Endometrium (tissue), 2 donors: ENCODE results near the gene CPA4.

Source experiments
- FAIRE-seq: peaks from 2 replicates; lab custom pipeline; 2012; peaks lifted over from hg19 to GRCh38; lab: Jason Lieb, UNC
- donor health status: control.
- donor health status: control.

The CPA4 gene

DNA sequence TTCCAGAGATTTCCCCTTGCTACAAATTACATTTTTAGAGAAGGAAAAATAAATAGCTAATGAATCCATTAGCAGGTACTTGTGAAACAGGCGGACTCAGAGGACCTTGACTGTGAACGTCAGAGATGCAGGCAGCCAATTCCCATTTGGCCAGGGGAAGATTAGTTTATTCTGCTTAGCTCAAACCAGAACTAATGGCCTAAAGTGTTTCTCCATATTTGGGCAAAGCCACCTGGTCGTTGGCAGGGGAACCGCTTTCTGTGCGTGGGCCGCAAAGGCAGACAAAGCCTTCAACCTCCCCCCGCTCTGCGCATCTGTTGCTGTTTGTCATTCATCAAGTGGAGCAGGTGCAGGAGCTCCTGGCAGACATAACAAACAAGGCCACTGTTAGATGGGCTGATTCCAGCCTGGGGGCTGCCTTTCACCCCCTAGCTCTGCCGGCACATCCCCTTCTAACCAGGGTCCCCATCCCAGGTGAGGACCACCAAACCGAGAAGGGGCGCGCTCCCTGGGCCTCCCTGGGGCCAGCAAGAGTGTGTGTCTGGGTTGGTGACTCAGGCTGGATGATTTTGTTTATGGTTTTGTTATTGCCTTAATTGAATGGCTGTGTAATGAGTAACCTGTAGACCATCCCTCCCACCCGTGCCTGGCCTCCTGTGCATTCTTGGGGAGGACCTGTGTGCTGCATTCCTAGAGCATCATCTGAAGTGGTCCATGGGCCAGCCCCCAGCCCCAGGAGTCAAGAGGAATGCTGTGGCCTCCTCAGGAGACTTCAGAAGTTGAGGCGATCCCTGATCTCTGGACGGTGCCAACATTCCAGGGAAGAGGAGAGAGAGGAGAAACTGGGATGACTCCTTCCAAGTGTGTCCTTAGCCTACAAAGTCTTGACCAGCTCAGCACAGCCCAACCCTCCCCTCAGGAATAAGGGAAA is 72.8 kb downstream of the CPA4 start:
- no peak for FAIRE-seq

DNA sequence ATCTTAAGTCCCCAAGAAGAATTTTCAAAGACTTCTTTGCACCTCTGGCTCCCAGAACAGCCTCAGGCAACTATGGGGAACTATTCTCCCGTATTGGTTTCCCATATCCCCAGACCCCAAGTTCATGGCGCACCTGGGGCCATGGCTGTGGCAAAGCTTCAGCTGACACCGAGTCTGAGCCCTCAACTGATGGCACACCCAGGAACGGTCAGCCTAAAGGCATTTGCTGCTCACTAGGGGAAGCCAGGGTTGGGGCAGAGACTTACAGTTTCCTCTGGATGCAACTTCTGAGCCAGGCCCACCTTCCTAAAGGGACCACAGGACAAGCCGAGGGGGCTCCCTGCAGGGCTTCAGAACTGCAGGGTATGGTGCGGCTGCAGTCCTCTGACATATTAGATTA is 73.6 kb downstream of the CPA4 start:
- FAIRE-seq: no peak

DNA sequence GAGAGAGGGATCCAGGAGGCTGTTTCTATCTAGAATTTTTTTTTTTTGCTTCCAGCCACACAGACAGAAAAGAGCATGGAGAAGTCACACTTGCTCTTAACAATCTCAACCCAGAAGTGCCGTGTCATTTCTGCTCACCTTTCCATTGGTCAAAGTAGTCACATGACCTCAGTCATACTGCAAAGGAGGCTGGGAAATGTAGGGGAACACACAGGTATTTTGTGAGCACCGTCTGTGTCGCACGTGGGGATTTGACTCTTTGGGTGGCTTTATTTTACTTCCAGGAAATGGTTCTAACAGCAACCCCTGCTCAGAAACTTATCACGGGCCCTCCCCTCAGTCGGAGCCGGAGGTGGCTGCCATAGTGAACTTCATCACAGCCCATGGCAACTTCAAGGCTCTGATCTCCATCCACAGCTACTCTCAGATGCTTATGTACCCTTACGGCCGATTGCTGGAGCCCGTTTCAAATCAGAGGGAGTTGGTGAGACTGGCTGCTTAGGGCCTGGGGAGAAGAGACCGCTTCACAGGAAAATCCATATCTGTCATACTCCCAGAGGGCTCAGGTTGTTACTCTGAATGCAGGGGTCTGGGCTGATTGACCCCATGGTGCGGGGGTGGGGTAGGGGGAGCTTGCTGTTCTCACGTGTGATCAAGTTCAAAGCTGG is 74.3 kb downstream of the CPA4 start:
- FAIRE-seq: no peak

DNA sequence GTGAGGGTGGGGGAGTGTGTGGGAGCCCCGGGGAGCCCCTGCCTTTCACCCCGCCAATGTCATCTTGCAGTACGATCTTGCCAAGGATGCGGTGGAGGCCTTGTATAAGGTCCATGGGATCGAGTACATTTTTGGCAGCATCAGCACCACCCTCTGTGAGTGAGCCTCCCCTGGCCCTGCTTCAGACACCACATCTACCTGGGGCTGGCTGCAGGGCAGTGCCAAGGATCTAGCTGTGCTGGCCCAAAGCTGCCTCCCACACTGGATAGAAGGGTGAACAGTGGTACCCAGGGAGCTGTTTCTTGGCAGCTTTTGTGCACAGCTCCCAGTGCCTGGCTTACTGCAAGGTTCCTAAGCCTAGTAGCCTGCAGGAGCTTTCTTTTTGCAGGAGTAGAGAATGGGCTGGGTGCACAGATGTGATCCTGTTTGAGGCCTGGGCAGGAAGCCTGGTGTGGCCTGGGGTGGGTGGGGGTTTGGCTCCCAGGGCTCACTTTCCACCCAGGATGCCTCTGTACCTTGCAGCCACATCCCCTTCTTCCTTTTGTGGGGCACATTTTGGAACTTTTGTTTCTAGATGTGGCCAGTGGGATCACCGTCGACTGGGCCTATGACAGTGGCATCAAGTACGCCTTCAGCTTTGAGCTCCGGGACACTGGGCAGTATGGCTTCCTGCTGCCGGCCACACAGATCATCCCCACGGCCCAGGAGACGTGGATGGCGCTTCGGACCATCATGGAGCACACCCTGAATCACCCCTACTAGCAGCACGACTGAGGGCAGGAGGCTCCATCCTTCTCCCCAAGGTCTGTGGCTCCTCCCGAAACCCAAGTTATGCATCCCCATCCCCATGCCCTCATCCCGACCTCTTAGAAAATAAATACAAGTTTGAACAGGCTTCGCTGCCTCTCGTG is 75.1 kb downstream of the CPA4 start:
- no peak for FAIRE-seq

DNA sequence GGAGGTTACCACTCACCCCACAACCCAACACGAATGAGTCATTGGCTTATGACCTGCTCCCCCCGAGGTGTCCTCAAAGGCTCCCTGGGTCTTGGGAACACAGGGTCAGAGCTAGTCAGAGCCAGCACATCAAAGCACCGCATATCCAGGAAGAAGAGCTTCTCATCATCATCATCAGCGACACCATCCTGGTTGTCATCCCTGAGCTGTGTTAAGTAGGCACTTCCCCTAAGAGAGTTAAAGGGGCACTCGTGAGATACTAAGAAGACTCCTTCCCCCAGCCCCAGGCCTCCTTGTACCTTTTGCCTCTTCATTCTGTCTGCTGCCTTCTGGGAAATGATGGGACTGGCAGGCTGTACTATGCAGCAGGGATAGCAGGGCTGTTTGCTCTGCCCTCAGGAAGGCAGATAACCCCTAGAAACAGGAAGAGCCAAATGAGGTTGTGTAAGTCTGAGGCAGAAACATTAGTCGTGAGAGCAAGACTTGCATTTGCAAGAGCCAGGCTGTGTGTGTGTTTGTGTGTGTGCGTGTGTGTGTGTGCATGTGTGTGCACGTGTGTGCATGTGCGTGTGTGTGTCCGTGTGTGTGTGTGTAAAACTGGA is 76.2 kb downstream of the CPA4 start:
- FAIRE-seq: no peak

DNA sequence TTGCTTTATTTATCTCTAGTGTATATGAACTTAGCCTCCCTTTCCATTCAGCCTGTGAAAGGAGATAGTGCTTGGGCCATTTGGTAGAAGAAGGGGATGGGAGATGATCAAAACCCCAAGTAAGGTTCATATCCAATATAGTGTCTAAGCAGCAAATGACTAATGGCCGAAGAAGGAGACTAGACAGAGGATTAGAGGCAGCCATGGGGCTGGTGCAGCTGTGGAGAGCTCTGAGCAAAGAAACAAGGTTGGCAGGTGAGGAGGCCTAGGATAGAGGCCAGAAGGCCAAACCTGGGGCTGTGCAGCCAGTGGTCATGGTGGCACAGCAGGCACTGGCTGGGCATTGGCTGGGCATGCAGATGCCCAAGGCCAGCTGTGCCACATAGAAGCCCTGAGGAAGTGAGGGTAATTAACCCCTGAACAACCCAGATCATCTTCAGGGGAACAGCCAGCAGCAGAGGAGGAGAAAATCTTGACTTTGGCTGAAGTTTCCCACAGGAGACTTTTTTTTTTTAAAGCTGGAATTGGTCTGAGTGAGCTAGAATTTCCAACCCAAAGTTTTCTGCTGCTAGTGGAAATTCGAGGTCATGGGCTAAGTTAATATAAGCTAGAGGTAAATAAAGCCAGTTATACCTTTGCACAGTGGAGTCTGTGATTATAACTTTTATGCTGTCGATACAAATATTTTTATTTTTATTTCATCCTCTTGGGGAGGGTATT is 77.0 kb downstream of the CPA4 start:
- FAIRE-seq: no peak

DNA sequence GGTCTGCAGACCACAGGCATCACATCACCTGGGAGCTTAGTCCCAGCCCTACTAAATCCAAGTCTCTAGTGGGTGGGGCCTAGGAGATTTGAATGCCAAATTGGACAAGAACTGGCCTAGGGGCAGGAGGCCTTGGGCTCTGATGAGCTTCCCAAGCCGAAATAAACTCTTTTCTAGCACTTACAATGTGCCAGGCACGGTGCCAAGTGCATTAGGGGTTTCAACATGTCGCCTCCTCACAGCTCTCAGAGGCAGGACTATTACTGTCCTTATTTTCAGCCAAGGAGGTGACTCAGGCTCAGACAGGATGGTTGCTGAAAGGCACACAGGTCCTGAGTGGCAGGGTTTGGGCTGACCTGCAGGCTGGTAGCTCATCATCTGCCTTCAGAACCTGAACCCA is 78.1 kb downstream of the CPA4 start:
- FAIRE-seq: no peak

DNA sequence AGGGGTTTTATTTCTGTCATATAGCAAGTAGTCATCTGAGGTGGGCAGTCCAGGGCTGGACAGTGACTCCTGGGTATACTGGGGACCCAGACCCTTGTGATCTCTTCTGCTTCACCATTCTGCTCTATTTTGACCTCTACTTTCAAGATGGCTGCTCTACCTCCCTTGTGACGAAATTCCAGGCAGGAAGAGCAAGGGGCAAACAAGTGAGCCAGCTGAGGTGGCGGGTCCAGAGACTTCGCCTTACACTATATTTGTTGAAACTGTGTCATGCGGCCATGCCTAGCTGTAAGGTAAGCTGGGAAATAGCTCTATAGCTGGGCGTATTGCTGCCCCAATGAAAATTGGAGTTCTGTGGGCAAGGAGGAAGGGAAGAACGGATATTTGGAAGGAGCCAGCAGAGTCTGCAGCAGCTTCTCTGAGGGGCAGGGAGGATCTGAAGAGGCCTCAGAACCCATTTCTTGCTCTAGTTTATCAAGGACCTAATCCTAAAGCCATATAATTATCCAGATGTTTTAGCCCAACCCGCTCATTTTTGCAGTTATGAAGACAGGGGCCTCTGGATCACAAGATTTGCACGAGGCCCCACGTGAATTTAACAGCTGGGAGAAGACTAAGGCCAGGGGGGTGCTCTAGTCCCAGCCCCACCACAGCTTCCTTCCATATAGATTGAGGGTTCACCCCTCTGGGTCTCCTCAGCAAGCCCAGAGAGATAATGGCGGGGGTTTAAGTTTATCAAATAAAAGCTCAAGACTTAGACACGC is 79.6 kb downstream of the CPA4 start:
- FAIRE-seq: no peak
